Esophagus muscularis mucosa (tissue), 4 donors: ENCODE data around the gene RGS3. TPM values are rescaled to one million over a fixed set of nuclear protein-coding genes. Genes with fewer than 3 reads are reported as not detected.

Experiments
- DNase-seq: peaks from one replicate; pipeline ENCODE4 v3.0.0-alpha.2; 2017; ENCODE audit errors: extremely low spot score
- H3K27ac ChIP-seq, 4 donors: fragments of 200-600 bp; sonication (generic); replicated peaks in 1 of 4; 1 replicate in 3 of 4; 2 replicates in 1 of 4; pipeline ENCODE4 v1.5.1; 2016 to 2019; ENCODE audit warnings: mild to moderate bottlenecking in 1 of 4
- H3K27me3 ChIP-seq, 4 donors: fragments of 200-600 bp; sonication (generic); one replicate each; pipeline versions ENCODE4 v1.5.1 to v1.6.0; 2016 to 2019
- H3K36me3 ChIP-seq, 4 donors: fragments of 200-600 bp; sonication (generic); one replicate each; pipeline ENCODE4 v1.5.1; 2016 to 2019
- H3K4me1 ChIP-seq, 4 donors: fragments of 200-600 bp; sonication (generic); one replicate each; pipeline ENCODE4 v1.5.1; 2016 to 2019
- H3K4me3 ChIP-seq, 4 donors: fragments of 200-600 bp; sonication (generic); 1 replicate in 2 of 4; 2 replicates in 2 of 4; pipeline ENCODE4 v1.5.1; 2016 to 2019; ENCODE audit warnings: mild to moderate bottlenecking in 4 of 4, moderate library complexity in 1 of 4
- H3K9me3 ChIP-seq, 4 donors: fragments of 200-600 bp; sonication (generic); 1 replicate in 3 of 4; 2 replicates in 1 of 4; pipeline ENCODE4 v1.5.1; 2016 to 2019
- CTCF ChIP-seq, 3 experiments: fragments of 200-600 bp in 2 of 3; fragments of 450-650 bp in 1 of 3; sonication (generic) in 2 of 3; IDR thresholded peaks; one replicate each; pipeline ENCODE4 v1.5.1; 2017 to 2019; ENCODE audit warnings: antibody characterized with exemption in 3 of 3, mild to moderate bottlenecking in 2 of 3, moderate library complexity in 1 of 3
- EP300 ChIP-seq: sonication (generic); formaldehyde crosslinking; IDR thresholded peaks from one replicate; pipeline ENCODE4 v1.6.1; 2017; ENCODE audit warnings: antibody characterized with exemption
- POLR2A ChIP-seq: fragments of 450-650 bp; IDR thresholded peaks from one replicate; pipeline ENCODE4 v1.6.1; 2017; ENCODE audit warnings: antibody characterized with exemption, moderate library complexity, mild to moderate bottlenecking, low read depth
- POLR2AphosphoS5 ChIP-seq, 2 donors: sonication (generic); formaldehyde crosslinking; IDR thresholded peaks; one replicate each; pipeline ENCODE4 v1.6.1; 2017; ENCODE audit warnings: antibody characterized with exemption in 2 of 2
- WGBS: methylation state at CpG from one replicate; pipeline ENCODE4 v1.1.5; 2018; 5-methylcytosine and 5-hydroxymethylcytosine counted together
- intact Hi-C: fragments of 100-400 bp; cut with DNase I; formaldehyde crosslinking; loops from one replicate; pipeline ENCODE4 v1.15.1; 2023
- total RNA-seq, 4 donors: library from RNA; depleted of rRNA; stranded (reverse); fragments of >200 nt; gene quantifications; one replicate each; pipeline versions ENCODE4 v1.1.0 to v1.2.1, GENCODE V29; 2016

RGS3 gene
- total RNA-seq, 4 donors from 2014 or later, result 37.3 to 121 (median 68.5) TPM

- Histone ChIP-seq H3K27ac (peak overlapping the region; percentile 38 to 79 (median 54)), H3K36me3 (no peaks in the 10 kb centered on the region), H3K4me3 (no peak overlapping the region), H3K4me1 (peaks cover 53 to 68% (median 57%) of the 10 kb centered on the region in 4 donors), H3K27me3 (no peaks in the 10 kb centered on the region), H3K9me3 (no peaks in the 10 kb centered on the region)
- DNase-seq, result no peak
- WGBS, result 75% methylated on average over 14 of the region's 16 CpGs
- TF ChIP-seq CTCF (IDR thresholded peaks at IDR 0.05) (no peak), POLR2A (no peak), EP300 (no peak), POLR2AphosphoS5 (IDR thresholded peaks at IDR 0.05) (no peak)
- intact Hi-C loops, result no loop called here
These were observed 153.3 kb downstream of the RGS3 start for GRCh38 chr9:113616621-113617496.

GRCh38 chr9:113617550-113617949 lies 154.0 kb downstream of the RGS3 start:
- intact Hi-C loops, result no loop called here
- no peaks in the 10 kb centered on the region for H3K9me3 ChIP-seq
- TF ChIP-seq POLR2AphosphoS5 (IDR thresholded peaks at IDR 0.05) (no peak), CTCF (IDR thresholded peaks at IDR 0.05) (no peak), POLR2A (no peak), EP300 (no peak)
- H3K4me3 ChIP-seq, result no peak overlapping the region
- no peak for DNase-seq
- no peaks in the 10 kb centered on the region for H3K27me3 ChIP-seq
- peaks cover 56 to 71% (median 63%) of the 10 kb centered on the region in 4 donors for H3K4me1 ChIP-seq
- 85% methylated on average over 6 of the region's 6 CpGs for WGBS
- H3K27ac ChIP-seq, result peak overlapping the region in 3 of 4 donors; percentile 38 to 64 (median 44)
- no peaks in the 10 kb centered on the region for H3K36me3 ChIP-seq

DNA sequence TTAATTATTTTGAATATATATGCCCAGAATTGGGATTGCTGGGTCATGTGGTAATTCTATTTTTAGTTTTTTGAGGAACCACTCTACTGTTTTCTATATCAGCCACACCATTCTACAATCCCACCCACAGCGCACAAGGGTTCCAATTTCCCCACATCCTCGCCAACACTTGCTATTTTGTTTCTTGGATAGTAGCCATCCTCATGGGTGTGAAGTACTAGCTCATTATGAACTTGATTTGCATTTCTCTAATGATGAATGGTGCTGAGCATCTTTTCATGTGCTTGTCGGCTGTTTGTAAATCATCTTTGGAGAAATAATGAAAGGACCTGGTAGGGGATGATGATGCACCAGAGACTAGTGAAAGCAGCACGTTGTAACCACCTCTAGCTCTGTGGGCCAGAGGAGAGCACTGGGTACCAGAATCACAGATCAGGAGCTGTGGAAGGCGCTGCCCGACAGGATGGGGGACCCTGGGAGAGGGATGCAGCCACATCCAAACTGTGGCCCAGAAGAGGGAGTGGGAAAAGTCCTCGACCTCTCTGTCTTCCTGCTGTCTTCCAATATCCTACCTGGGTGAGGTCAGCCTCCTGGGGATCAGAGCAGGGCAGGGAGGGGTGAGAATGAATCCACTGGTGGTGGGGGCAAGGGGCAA lies 155.4 kb downstream of the RGS3 start:
- Histone ChIP-seq H3K27ac (peak overlapping the region in 3 of 4 donors; percentile 75 to 83 (median 81)), H3K27me3 (no peaks in the 10 kb centered on the region), H3K36me3 (no peaks in the 10 kb centered on the region), H3K4me1 (peaks cover 55 to 70% (median 70%) of the 10 kb centered on the region in 4 donors), H3K4me3 (no peak overlapping the region), H3K9me3 (no peaks in the 10 kb centered on the region)
- TF ChIP-seq POLR2AphosphoS5 (IDR thresholded peaks at IDR 0.05) (no peak), EP300 (no peak), CTCF (IDR thresholded peaks at IDR 0.05) (no peak), POLR2A (no peak)
- 86% methylated on average over 7 of the region's 7 CpGs for WGBS
- intact Hi-C loops, result no loop called here
- no peak for DNase-seq

DNA sequence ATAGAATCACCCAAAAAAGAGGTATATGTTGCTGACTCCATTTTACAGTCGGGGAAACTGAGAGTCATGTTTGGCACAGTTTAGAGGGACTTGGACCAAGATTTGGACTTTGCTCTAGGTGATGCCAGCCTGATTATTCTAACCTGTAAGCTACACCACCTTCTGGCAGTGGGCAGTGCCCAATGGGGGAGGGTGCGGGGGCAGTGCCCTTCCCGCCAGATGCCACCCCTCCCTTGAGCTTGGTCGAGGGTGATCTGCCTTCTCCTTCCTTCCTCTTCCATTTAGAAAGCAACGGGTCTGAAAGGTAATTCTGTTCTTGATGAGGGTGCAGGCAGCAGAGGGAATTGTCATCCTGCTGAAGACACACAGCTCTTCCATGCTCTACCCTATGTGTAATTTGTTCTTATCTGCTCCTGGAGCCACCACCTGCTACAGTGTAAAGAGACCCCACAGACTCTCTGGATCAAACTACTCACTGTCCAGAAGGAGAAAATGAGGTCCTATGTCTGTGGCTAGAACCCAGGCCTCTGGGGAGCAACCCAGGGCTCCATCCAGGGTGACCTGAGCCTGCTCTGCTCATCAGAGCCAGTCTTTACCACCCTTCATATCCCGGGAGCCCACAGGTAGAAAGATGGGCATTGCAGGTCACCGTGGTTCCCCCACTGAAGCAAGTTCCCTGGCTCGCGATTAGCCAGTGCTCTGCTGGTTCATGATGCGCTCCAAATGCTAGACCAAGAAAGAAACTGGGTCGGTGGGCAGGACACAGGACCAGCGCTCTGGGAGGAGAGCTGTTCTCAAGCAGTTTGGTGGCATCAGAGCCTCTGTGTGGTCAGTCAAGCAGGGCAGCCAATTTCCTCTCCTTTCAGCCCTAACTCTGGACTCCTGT lies 156.2 kb downstream of the RGS3 start:
- Histone ChIP-seq H3K36me3 (no peaks in the 10 kb centered on the region), H3K4me3 (no peak overlapping the region), H3K27ac (peak overlapping the region; percentile 70 to 83 (median 78)), H3K4me1 (peaks cover 47 to 64% (median 63%) of the 10 kb centered on the region in 4 donors), H3K9me3 (no peaks in the 10 kb centered on the region), H3K27me3 (no peaks in the 10 kb centered on the region)
- 75% methylated on average over 8 of the region's 12 CpGs for WGBS
- TF ChIP-seq CTCF (IDR thresholded peaks at IDR 0.05) (no peak), POLR2A (no peak), POLR2AphosphoS5 (IDR thresholded peaks at IDR 0.05) (no peak), EP300 (no peak)
- no peak for DNase-seq
- intact Hi-C loops, result no loop called here
